ENCODE data around the gene FGGY.
"Not testable (repeated sequence)": the region's sequence is repeated elsewhere in the genome, so short reads cannot be mapped to it uniquely, and the experiment has no call there.

Gene FGGY

DNA sequence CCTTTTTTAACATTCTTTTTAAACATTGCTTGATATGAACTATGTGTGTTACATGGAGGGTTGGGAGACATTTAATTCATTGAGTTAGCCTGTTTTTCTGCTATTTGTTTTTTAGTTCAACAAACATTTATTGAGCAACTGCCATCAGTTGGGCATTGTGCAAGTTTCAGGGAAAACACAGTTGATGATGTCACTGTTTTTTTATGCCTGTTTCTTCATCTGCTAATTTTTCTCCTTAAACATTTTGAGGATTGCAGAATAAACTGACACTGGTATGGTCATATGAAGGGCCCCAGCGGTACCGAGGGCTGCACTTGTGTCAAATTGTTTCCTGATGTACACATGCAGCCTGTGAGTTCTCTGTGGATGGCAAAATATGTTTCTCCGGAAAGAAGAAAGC lies 253.0 kb downstream of the FGGY start:
- no peak for DNase-seq (ENCODE audit: low read depth)

DNA sequence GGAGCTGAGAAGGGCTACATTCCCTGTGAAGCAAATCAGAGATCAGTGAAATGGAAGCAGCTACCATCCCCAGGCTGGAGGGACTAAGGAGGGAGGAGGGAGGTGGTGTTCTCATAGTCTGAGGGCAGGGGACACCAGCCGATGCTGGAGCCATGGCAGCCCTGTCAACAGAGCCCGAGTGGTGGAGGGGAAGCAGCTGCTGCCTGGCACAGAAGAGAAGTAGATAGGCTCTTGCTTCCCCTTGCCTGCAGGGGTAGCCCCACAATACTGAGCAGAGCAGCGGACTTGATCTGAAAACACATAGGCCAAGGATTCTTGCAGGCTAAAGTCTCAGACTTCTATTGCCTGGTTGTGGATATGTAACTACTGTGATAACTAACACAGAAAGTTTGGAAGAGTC lies 255.1 kb downstream of the FGGY start:
- DNase-seq (ENCODE audit: low read depth) = no peak

DNA sequence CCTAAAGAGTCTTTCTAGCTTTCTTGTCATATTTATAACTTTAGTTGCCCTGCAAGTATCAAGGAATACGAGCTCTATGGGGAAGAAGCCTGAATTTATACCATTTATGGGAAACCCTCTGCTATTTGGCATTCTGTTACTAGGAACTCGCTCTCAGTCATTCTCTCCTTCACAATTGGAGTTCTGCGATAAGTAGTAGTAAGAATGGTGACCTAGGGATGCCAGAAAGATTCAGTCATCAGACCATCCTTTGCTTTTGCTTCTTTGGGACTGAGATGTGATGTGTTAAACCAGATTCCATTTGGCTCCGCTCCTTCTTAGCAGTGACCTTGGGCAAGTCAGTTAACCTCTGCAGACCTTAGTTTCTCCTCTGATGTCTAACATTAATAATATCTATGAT lies 256.5 kb downstream of the FGGY start:
- DNase-seq (ENCODE audit: low read depth) = no peak

DNA sequence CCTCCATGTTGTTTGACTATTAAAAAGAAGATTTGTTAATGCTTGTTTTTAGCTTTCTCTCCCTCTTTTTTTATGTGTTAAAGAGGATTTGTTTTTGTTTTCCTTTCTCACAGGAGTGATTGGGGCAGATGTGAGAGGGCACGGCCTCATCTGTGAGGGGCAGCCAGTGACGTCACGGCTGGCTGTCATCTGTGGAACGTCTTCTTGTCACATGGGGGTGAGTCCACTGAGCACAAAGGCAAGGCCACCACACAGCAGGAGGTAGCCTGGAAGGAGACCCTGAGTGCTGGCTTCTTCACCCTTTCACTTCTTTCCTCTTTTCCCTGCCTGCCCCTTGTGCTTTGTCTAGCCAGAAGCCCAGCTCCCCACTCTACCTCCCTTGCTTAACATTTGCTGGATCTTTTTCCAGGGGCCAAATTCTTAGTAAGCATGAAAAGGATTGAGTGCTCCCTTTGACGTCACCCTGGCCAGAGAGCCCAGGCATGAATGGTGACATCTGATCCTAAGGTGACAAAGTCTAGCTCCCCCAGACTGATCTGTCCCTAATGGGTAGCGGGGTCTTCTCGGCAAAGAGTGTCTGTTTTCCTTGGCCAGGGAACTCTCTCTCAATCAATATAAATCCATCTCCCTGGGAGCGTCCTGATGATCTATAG lies 257.2 kb downstream of the FGGY start:
- DNase-seq (ENCODE audit: low read depth) = no peak

DNA sequence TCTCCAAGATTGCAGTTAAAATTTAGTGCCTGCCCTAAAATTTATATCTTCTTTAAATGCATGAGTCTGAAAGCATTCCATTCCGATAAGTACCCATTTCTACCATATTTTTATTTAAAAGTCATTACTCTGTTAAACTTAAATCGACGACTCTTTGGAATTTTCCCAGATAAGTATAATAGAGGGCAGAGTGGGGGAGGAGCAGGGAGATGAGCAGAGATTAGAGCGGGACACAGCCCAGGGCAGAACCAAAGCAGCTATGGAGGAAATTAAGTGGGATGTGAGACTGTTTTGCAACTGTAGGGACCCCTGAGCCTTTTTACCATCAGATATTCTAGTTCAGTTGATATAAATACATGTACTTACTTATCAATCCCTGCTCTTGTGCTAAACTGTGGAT lies 257.9 kb downstream of the FGGY start:
- DNase-seq (ENCODE audit: low read depth) = no peak

DNA sequence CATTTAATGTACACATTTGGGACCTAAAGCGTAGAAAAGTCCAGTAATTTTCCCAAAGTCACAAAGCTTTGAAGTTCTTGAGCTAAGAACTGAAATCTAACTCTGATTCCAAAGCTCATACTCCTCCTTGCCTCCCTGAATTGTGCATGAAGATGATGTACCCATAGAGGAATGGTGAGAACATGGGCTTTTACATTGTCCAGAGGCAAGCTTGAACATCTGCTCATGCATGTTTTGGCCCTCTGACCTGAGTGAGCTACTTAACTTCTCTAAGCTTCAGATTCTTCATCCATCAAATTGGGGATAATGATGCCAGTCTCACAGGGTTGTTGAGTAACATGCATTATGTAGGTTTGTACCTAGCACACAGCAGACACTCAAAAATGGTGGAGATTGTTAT lies 259.5 kb downstream of the FGGY start:
- no peak for DNase-seq (ENCODE audit: low read depth)

DNA sequence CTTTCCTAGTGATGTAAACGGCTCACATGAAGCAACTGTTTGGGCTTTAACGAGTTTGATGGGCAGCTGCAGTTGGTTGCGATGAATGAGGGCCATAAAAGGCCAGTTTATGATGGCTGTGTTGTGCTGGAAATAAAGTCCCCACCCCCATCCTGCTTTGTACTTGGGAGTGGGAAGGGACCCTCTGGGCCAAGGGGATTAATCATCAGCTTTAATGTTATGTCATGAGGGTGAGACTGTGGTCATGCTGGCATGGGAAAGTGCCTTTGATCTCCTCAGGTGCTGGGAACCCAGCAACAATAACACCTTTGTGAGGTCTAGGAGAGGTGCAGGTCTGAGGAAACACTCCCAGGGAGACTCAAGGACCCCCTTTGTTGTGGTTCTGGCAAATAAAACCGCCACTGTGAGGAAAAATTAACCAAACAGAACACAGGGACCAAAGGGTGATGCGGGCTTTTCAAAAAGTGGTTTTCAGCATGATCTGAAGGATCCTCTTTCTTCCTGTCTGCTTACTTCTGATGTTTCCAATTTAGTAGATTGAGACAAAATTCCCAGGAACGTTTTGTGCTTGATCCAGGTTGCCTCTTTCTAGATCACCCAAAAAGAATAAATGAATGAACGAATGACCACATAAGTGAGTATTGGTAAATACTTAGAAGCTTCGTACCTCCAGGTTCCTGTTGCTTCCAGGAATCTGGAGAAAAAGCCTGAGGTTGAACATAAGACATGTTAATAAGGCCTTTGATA lies 260.1 kb downstream of the FGGY start:
- no peak for DNase-seq (ENCODE audit: low read depth)

DNA sequence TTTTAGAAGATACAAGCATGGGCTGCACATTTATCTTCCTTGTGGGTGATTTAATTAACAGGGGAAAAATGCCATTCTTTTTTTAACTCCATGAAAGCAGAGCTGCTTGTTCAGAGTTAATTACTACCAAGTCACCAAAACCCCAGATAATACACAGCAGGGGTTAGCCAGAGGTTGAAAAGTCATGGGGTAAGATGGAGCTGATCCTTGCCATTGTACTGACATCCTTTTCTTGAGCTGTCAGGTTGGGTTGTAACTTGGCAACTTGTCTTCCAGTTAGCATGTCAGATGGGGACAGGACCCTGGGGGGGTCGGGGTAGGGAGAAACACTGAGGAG lies 260.6 kb downstream of the FGGY start:
- DNase-seq (ENCODE audit: low read depth) = no peak

DNA sequence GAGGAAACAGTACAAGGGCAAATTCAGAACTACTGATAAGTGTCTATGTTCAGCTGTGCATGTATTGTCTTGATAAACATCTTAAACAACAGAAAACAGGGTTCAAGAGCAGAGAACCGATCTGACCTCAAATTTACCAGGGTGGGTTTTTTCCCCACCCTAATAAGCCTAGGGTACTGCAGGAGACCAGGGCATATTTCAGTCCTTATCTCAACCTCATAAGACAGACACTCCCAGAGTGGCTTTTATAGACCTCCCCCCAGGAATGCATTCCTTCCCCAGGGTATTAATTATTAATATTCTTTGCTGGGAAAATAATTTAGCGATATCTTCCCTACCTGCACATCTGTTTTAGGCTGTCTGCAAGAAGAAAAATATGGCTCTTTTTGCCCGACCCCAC lies 261.7 kb downstream of the FGGY start:
- not testable (repeated sequence) for DNase-seq (ENCODE audit: low read depth)

DNA sequence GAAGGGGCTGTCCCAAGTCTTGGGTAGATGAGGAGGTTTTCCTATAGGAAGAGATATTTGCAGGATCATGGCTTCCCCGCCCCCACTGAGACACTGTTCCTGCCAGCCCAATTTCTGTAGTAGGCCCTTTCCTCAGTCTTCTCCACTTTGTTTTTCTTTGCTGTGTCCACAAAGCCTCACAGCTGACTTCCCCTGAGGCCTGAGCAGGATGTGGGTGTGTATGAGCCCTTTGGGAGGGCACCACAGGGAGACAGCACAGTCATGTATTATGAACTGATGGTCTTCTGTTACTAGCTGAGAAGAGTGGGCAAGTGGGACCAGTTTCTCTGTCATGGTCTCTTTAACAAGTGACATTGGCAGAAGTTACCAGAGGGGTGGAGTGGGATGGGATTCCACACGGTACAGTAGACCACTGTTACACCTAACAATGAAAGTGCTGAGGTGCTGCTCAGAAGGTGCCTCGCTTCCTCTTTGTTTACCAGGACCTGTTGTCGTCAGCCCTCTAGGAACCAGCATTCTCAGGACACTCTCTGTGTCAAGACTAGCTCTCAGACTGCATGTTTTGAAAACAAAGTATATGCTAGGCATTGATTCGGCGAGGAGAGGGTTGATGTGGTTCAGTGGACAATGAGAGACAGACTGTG lies 264.0 kb downstream of the FGGY start:
- no peak for DNase-seq (ENCODE audit: low read depth)

DNA sequence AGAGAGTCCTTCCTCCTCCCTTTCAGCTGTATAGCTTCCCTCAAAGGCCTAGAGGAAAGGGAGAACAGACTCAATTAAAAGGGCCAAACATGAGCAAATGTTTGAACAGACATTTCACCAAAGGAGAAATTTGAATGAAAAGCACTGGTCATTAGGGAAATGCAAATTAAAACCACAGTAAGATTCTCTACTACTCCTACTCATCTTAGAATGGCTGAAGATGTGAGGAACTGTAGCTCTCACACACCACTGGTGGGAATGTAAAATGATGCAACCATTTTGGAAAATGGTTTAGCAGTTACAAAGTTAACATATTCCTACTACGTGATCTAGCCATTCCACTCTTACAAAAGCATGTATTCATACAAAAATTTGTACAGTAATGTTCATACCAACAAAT lies 264.9 kb downstream of the FGGY start:
- DNase-seq (ENCODE audit: low read depth) = no peak

DNA sequence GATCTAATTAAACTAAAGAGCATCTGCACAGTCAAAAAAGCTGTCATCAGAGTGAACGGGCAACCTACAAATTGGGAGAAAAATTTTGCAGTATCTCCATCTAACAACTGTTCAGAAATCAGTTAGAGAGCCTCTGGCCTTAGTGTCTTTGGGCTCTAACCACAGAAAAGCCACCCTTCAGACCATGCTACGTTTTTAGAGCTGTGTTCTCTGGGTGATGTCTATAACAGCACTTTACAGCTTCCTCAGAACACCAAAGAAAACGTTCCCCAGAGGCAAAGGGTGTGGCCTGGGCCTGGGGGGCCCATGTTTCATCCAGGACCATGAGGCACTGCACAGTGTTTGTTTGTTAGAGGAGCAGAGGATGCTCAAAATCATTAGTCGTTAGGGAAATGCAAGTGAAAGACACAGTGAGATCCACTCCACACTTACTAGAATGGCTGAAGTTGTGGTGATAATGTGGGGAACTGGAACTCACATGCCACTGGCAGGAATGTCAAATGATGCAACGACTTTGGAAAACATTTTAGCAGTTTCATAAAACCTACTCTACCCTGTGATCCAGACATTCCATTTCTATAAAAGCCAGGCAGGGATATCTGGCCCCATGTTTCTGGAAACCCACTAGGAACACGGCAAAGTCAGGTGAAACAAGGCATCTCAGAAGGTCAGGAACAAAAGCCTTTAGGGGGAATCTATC lies 267.4 kb downstream of the FGGY start:
- no peak for DNase-seq (ENCODE audit: low read depth)

DNA sequence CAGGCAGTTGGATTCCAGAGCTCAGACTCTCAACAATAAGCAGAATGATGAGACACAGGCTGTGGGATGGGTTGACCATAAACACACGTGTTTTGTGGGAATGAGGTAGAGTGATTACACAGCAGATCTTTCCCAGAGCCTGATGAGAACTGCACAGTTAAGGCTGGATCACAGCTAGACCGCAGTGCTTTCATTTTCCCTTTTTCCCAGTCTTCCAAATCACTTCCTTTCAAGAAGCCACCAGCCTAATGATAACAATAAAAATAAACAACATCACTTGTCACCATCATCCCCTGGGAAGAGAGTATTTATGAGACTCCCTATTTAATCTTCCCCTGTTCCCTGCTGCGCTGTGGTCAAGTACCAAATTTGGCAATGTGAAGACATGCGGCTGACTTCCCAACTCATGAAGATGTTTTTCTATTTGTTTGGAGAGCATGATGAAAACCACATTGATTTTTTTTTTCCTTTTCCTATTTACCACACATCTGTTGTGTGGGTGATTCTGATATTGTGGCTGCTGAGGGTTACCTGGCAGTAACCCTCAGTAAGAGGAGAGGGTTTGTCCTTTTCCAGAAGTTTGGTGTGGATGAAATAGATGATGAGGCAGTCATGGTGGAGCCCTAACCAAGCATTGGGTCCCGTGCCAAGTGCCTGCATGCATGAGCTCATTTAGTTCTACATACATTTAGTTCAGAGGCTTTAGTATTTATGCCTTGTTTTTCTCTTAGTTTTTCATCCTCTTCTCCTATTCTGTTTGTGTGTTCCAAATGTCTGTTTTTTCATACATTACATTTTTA lies 268.9 kb downstream of the FGGY start:
- DNase-seq (ENCODE audit: low read depth) = no peak

DNA sequence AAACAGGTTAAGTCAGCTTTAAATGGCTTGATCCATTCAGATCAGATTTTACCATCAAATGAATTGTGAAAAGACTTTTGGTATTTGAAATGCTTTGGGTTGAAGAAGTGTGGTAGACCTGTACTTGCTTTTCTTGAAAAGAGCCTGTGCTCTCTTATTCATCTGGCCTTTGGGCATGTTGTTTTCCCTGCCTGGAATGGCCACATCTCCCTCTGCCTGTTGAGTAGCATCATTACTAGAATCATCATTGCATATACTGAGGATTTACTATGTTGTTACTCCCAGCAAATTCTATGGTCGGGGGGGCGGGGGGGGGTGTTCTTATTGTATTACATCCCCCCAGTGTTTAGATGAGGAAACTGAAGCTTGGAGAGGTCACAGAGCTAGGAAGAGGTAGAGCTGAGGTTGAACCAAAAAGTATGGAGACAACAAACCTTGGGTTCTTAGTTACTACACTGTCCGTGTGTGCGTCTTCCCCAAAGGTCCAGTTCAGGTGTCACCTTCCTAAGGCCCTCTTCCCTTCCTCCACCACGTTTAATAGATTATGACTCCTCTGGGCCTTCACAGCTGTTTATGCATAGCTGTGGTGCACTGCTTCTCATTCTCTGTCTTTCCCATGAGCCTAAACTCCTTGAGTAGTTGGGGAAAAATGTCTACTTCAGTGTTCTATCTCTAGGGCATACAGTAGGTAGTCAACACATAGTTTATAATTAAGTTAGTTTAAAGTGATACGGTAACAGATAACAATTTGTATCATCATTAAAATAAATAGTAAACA lies 271.5 kb downstream of the FGGY start:
- DNase-seq (ENCODE audit: low read depth) = no peak

DNA sequence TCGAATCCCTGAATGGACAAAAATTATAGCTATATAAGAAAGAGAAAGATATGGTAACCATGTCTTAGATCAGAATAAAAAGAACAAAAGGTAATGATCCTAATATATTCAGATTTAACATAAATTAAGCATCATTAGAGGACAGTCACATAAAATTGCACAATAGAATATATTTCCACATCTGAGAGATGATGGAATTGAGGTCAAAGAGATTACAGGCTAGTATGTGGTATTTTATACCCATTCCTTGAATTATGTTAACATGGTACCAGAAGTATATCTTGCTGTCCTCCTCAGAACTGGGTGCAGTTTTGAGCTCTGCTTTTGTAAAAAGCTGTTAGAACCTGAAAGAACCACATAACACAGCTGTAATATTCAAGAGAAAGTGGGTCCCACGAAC lies 272.3 kb downstream of the FGGY start:
- DNase-seq (ENCODE audit: low read depth) = no peak

DNA sequence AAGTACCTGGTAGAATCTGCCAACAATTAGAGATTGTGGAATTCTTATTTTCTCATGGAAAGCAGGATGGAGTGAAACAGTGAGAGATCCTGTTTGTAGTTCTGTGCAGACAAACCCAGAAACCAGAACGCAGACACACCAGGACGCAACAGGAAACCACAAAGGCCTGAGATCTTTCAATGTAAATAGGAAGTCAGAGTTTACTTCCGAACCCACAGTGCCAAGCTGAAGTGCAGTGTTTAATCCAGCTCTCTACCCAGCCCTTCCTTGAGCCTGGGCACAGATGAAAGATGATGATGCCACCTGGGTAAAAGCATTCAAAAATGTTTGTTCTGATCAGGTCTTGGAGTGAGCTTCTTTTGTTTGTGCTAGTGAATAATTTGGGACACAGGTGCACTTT lies 273.6 kb downstream of the FGGY start:
- no peak for DNase-seq (ENCODE audit: low read depth)

DNA sequence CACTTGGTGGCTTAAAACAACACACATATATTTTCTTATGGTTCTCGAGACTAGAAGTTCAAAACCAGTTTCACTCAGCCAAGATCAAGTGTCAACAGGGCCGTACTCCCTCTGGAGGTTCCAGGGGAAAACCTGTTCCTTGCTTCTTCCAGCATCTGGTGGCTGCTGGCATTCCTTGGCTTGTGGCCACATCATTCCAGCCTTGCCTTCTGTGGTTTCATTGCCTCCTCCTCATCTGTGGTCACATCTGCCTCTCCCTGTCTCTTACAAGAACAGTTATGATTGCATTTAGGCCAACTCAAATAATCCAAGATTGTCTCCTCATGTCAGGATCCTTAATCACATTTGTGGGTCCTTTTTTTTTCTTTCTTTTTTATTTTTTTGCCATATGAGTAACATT lies 277.2 kb downstream of the FGGY start:
- no peak for DNase-seq (ENCODE audit: low read depth)

DNA sequence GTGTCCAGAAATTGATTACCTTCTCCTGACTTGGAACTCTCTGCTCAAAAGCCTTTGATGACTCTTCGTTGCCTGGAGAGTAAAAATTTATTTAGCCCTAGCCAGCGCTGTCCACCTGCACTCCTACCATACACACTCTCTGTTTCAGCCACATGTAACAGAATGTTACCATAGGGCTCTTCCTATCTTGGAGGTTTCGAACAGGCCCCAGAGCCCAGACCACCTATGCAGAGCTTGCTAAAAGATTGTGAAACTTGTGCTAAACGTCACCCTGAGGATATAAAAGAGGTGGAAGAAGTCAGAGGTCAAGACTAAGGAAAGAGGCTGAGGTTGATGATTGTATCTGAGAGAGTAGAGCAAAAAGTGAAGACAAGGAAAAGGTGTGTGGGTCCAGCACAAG lies 280.9 kb downstream of the FGGY start:
- DNase-seq (ENCODE audit: low read depth) = no peak

DNA sequence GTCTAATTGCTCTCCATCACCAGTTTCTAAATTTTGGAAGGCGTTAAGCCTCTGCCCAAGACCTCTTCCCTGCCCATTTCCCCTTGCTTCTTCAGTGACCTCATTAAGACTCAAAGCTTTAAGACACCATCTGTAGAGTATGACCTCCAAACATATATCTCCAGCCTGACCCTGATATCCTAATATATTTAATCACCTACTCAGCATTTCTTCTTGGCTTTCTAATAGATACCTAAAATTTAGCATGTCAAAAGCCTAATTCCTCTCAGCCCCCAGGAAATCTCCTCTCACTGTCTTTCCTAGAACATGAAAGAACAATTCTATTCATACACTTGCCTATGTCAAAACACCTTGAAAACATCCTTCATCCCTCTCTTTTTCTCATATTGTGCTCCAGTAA lies 282.3 kb downstream of the FGGY start:
- DNase-seq (ENCODE audit: low read depth) = no peak

DNA sequence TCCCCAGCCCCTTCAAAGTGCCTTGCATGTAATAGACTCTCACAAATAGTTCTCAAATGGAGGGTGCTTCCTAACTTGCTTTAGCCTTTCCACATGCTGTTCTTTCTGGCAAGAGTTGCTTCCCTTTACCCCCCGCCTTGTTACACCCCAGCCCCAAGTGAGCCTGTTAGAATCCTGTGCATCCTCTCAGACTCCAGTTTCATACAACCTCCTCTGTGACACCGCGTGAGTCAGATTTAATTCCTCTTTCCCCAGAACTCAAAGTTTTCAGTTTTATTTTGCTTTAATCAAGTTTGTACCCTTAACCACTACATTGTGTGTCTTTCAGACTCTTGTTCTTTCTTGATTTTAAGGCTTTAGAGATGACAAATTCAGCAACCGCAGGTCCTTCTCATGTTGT lies 283.4 kb downstream of the FGGY start:
- DNase-seq (ENCODE audit: low read depth) = no peak

DNA sequence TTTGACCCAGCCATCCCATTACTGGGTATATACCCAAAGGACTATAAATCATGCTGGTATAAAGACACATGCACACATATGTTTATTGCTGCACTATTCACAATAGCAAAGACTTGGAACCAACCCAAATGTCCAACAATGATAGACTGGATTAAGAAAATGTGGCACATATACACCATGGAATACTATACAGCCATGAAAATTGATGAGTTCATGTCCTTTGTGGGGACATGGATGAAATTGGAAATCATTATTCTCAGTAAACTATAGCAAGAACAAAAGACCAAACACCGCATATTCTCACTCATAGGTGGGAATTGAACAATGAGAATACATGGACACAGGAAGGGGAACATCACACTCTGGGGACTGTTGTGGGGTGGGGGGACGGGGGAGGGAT lies 295.5 kb downstream of the FGGY start:
- not testable (repeated sequence) for DNase-seq (ENCODE audit: low read depth)

All from stimulated activated CD4-positive, alpha-beta T cell treated with anti-CD3 and anti-CD28 coated beads, Interleukin-2, amount 100 ng/mL, for 4 hours (primary cell).